Liver (tissue), 9 donors: Measurements from ENCODE around the gene CACNA2D1. TPM values are rescaled to one million over a fixed set of nuclear protein-coding genes. Genes with fewer than 3 reads are reported as not detected.

Experiments
- DNase-seq: peaks from one replicate; pipeline ENCODE4 v3.0.0-alpha.2; 2017; ENCODE audit warnings: low spot score
- H3K27ac ChIP-seq, 2 donors: one replicate each; pipeline ENCODE4 v1.7.0; 2013; ENCODE audit warnings: inconsistent platforms in 2 of 2, low read length in 2 of 2, control low read depth in 1 of 2, low read depth in 1 of 2, mild to moderate bottlenecking in 1 of 2
- H3K27me3 ChIP-seq, 4 donors: one replicate each; pipeline versions ENCODE4 v1.6.1 to v1.7.0; 2013; ENCODE audit warnings: low read length in 3 of 4, inconsistent platforms in 1 of 4, mild to moderate bottlenecking in 1 of 4, moderate library complexity in 1 of 4; ENCODE audit not compliant: control insufficient read depth in 4 of 4, insufficient read depth in 4 of 4
- H3K36me3 ChIP-seq, 4 donors: one replicate each; pipeline versions ENCODE4 v1.6.1 to v1.7.0; 2013; ENCODE audit warnings: low read length in 3 of 4, mild to moderate bottlenecking in 3 of 4, low read depth in 1 of 4, moderate library complexity in 1 of 4; ENCODE audit not compliant: control insufficient read depth in 4 of 4, insufficient read depth in 3 of 4
- H3K4me1 ChIP-seq, 4 donors: one replicate each; pipeline versions ENCODE4 v1.6.1 to v1.7.0; 2013; ENCODE audit warnings: low read length in 3 of 4, mild to moderate bottlenecking in 3 of 4, moderate library complexity in 1 of 4; ENCODE audit not compliant: control insufficient read depth in 4 of 4, insufficient read depth in 4 of 4
- H3K4me3 ChIP-seq, 3 donors: one replicate each; pipeline versions ENCODE4 v1.6.1 to v1.7.0; 2013; ENCODE audit warnings: low read length in 3 of 3, control low read depth in 1 of 3, low read depth in 1 of 3, mild to moderate bottlenecking in 1 of 3
- H3K9ac ChIP-seq, 2 donors: one replicate each; pipeline ENCODE4 v1.7.0; 2013; ENCODE audit warnings: low read length in 2 of 2, mild to moderate bottlenecking in 2 of 2, moderate library complexity in 2 of 2, control low read depth in 1 of 2, low read depth in 1 of 2
- H3K9me3 ChIP-seq, 4 donors: one replicate each; pipeline versions ENCODE4 v1.6.1 to v1.7.0; 2013; ENCODE audit warnings: low read length in 3 of 4; ENCODE audit not compliant: control insufficient read depth in 4 of 4
- FOXA1 ChIP-seq: IDR thresholded peaks from 2 replicates; pipeline ENCODE4 v1.6.1; 2016; ENCODE audit warnings: antibody characterized with exemption
- FOXA2 ChIP-seq: IDR thresholded peaks from 2 replicates; pipeline ENCODE4 v1.6.1; 2016; ENCODE audit warnings: antibody characterized with exemption
- GABPA ChIP-seq, 2 donors: IDR thresholded peaks in 1 of 2; conservative IDR thresholded peaks in 1 of 2; 2 replicates each; pipeline ENCODE4 v1.6.1; 2016; ENCODE audit warnings: antibody characterized with exemption in 2 of 2, mild to moderate bottlenecking in 1 of 2, moderate library complexity in 1 of 2
- HNF4G ChIP-seq: IDR thresholded peaks from 2 replicates; pipeline ENCODE4 v1.6.1; 2016; ENCODE audit warnings: antibody characterized with exemption
- JUND ChIP-seq, 2 donors: IDR thresholded peaks; 2 replicates each; pipeline ENCODE4 v1.6.1; 2016; ENCODE audit warnings: antibody characterized with exemption in 2 of 2
- NR2F2 ChIP-seq: IDR thresholded peaks from 2 replicates; pipeline ENCODE4 v1.6.1; 2016; ENCODE audit warnings: antibody characterized with exemption
- RAD21 ChIP-seq, 2 donors: IDR thresholded peaks; 2 replicates each; pipeline ENCODE4 v1.6.1; 2016; ENCODE audit warnings: antibody characterized with exemption in 2 of 2, mild to moderate bottlenecking in 2 of 2
- RXRA ChIP-seq, 2 donors: IDR thresholded peaks; 2 replicates each; pipeline ENCODE4 v1.6.1; 2017 to 2018; ENCODE audit warnings: antibody characterized with exemption in 2 of 2, mild to moderate bottlenecking in 1 of 2
- SP1 ChIP-seq: IDR thresholded peaks from 2 replicates; pipeline ENCODE4 v1.6.1; 2018; ENCODE audit warnings: antibody characterized with exemption, mild to moderate bottlenecking
- TAF1 ChIP-seq: conservative IDR thresholded peaks from 2 replicates; pipeline ENCODE4 v1.6.1; 2016; ENCODE audit warnings: antibody characterized with exemption, mild to moderate bottlenecking
- WGBS: extraction: QIAGEN DNeasy Blood & Tissue Kit; methylation state at CpG from one replicate; pipeline ENCODE4 v1.1.7; 2013; 5-methylcytosine and 5-hydroxymethylcytosine counted together
- polyA plus RNA-seq, 2 donors: library from polyadenylated mRNA; stranded (reverse) in 1 of 2; unstranded in 1 of 2; fragments of 200-250 nt in 1 of 2; fragments of >200 nt in 1 of 2; fragmentation: Nextera tagmentation in 1 of 2; extraction: Ambion mirVana in 1 of 2; gene quantifications; one replicate each; pipeline versions ENCODE4 v1.2.1 to v1.2.3, GENCODE V29; 2013 to 2015
- total RNA-seq, 2 donors: library from RNA; depleted of rRNA; stranded (reverse); fragments of >200 nt; gene quantifications; one replicate each; pipeline ENCODE4 v1.2.3, GENCODE V29; 2014
- TF ChIP-seq, protein P1 (sequence below): IDR thresholded peaks from 2 replicates; pipeline ENCODE4 v1.6.1; 2016; ENCODE audit warnings: antibody characterized with exemption
- TF ChIP-seq, protein P2 (sequence below): IDR thresholded peaks from 2 replicates; pipeline ENCODE4 v1.6.1; 2016; ENCODE audit warnings: antibody characterized with exemption, mild to moderate bottlenecking
- TF ChIP-seq, protein P3 (sequence below): IDR thresholded peaks from 2 replicates; pipeline ENCODE4 v1.6.1; 2016; ENCODE audit warnings: antibody characterized with exemption
- donor health status: healthy.
- donor health status: healthy.
- donor health status: healthy.
- donor health status: healthy.
- donor health status: healthy.

CACNA2D1 gene
- total and polyA plus RNA-seq, 4 donors, result 0.42 to 2.3 (median 0.94) TPM

DNA sequence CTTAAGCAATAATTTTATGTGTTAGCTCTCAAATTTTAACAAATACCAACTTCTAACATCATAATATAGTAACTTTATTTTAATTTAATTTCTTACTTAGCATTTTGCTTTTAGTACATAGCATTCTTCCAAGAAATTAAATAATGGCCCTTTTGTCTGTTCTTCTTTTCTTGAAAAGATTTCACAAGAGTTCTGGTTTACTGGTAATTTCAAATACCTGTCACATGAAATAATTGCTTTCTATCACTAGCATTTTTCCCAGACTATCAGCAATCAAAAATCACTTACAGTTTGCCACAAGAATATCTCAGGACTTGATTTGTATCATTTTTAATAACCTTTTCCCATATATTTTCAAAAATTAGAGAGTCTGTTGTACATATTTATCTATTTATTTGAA is 193.0 kb downstream of the CACNA2D1 start:
- H3K4me1 ChIP-seq, result no peaks in the 10 kb centered on the region
- peaks cover 0 to 2% (median 0%) of the 10 kb centered on the region in 4 donors for H3K27me3 ChIP-seq
- no peaks in the 10 kb centered on the region for H3K36me3 ChIP-seq
- no peak for TF ChIP-seq RAD21 (IDR thresholded peaks at IDR 0.05)
- TF ChIP-seq RXRA (IDR thresholded peaks at IDR 0.05), result no peak
- TF ChIP-seq, protein P1, sequence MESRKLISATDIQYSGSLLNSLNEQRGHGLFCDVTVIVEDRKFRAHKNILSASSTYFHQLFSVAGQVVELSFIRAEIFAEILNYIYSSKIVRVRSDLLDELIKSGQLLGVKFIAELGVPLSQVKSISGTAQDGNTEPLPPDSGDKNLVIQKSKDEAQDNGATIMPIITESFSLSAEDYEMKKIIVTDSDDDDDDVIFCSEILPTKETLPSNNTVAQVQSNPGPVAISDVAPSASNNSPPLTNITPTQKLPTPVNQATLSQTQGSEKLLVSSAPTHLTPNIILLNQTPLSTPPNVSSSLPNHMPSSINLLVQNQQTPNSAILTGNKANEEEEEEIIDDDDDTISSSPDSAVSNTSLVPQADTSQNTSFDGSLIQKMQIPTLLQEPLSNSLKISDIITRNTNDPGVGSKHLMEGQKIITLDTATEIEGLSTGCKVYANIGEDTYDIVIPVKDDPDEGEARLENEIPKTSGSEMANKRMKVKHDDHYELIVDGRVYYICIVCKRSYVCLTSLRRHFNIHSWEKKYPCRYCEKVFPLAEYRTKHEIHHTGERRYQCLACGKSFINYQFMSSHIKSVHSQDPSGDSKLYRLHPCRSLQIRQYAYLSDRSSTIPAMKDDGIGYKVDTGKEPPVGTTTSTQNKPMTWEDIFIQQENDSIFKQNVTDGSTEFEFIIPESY, result no peak
- no peak for TF ChIP-seq JUND (IDR thresholded peaks at IDR 0.05)
- TF ChIP-seq, protein P2, sequence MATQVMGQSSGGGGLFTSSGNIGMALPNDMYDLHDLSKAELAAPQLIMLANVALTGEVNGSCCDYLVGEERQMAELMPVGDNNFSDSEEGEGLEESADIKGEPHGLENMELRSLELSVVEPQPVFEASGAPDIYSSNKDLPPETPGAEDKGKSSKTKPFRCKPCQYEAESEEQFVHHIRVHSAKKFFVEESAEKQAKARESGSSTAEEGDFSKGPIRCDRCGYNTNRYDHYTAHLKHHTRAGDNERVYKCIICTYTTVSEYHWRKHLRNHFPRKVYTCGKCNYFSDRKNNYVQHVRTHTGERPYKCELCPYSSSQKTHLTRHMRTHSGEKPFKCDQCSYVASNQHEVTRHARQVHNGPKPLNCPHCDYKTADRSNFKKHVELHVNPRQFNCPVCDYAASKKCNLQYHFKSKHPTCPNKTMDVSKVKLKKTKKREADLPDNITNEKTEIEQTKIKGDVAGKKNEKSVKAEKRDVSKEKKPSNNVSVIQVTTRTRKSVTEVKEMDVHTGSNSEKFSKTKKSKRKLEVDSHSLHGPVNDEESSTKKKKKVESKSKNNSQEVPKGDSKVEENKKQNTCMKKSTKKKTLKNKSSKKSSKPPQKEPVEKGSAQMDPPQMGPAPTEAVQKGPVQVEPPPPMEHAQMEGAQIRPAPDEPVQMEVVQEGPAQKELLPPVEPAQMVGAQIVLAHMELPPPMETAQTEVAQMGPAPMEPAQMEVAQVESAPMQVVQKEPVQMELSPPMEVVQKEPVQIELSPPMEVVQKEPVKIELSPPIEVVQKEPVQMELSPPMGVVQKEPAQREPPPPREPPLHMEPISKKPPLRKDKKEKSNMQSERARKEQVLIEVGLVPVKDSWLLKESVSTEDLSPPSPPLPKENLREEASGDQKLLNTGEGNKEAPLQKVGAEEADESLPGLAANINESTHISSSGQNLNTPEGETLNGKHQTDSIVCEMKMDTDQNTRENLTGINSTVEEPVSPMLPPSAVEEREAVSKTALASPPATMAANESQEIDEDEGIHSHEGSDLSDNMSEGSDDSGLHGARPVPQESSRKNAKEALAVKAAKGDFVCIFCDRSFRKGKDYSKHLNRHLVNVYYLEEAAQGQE, result no peak
- TF ChIP-seq GABPA (IDR thresholded peaks at IDR 0.05 in 1 of 2, conservative IDR thresholded peaks at IDR 0.05 in 1 of 2), result no peak
- TF ChIP-seq NR2F2, result no peak
- H3K9me3 ChIP-seq, result no peaks in the 10 kb centered on the region
- no peak overlapping the region for H3K4me3 ChIP-seq
- no peak for DNase-seq
- H3K27ac ChIP-seq, result no peak overlapping the region
- no peak overlapping the region for H3K9ac ChIP-seq

DNA sequence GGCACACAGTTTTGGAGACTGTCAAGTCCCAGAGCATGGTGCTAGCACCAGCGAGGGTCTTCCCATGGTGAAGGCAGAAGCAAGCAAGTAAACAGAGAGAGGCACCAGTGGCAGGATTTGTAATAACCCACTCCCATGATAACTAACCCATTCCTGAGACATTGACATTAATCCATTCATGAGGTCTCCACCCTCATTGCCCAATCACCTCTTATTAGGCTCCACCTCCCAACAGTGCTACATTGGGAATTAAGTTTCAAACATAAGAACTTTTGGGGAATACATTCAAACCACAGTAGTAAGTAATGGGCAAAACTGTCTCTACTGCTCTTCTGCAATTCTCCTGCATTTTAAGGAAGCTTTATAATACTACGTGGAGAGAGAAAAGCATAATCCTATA is 193.6 kb downstream of the CACNA2D1 start:
- no peak overlapping the region for H3K9ac ChIP-seq
- WGBS, result 72% methylated on average over 2 of the region's 2 CpGs
- H3K27ac ChIP-seq, result no peak overlapping the region
- peaks cover 0 to 5% (median 0%) of the 10 kb centered on the region in 4 donors for H3K27me3 ChIP-seq
- TF ChIP-seq, protein P1, result no peak
- TF ChIP-seq, protein P3, sequence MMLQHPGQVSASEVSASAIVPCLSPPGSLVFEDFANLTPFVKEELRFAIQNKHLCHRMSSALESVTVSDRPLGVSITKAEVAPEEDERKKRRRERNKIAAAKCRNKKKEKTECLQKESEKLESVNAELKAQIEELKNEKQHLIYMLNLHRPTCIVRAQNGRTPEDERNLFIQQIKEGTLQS, result no peak
- no peak for TF ChIP-seq FOXA2
- no peak for TF ChIP-seq FOXA1
- no peak for TF ChIP-seq TAF1
- no peak for TF ChIP-seq GABPA (IDR thresholded peaks at IDR 0.05 in 1 of 2, conservative IDR thresholded peaks at IDR 0.05 in 1 of 2)
- TF ChIP-seq JUND (IDR thresholded peaks at IDR 0.05), result no peak
- no peak for TF ChIP-seq SP1
- TF ChIP-seq RXRA (IDR thresholded peaks at IDR 0.05), result no peak
- TF ChIP-seq RAD21 (IDR thresholded peaks at IDR 0.05), result no peak
- TF ChIP-seq HNF4G, result no peak
- TF ChIP-seq NR2F2, result no peak
- H3K9me3 ChIP-seq, result no peaks in the 10 kb centered on the region
- no peaks in the 10 kb centered on the region for H3K36me3 ChIP-seq
- H3K4me3 ChIP-seq, result no peak overlapping the region
- DNase-seq, result no peak
- no peaks in the 10 kb centered on the region for H3K4me1 ChIP-seq
